ENCODE measurements around the gene SPPL2C.

The SPPL2C gene

GRCh38 chr17:45868276-45868675, 23.6 kb downstream of the SPPL2C start:
- no peak for TF ChIP-seq CTCF (IDR thresholded peaks at IDR 0.05; ENCODE audit: low read depth, low read length, missing control alignments)
- in situ Hi-C loops (cut with HindIII; ENCODE audit: low sequenced_read_pairs), result loop anchor here (25.0 kb wide), 1 partner anchor 656 kb away; the partner anchor contains the start of gene FMNL1
- DNase-seq (ENCODE audit: low read depth), result no peak
- H3K4me3 ChIP-seq (ENCODE audit: low read depth, low read length), result no peak overlapping the region

- no peak overlapping the region for H3K4me3 ChIP-seq (ENCODE audit: low read depth, low read length)
- no peak for TF ChIP-seq CTCF (IDR thresholded peaks at IDR 0.05; ENCODE audit: low read depth, low read length, missing control alignments)
- DNase-seq (ENCODE audit: low read depth), result no peak
- in situ Hi-C loops (cut with HindIII; ENCODE audit: low sequenced_read_pairs), result loop anchor here (25.0 kb wide), 1 partner anchor 658 kb away; the partner anchor contains the start of gene FMNL1
Observed at GRCh38 chr17:45869676-45870341, 25.1 kb downstream of the SPPL2C start.

- DNase-seq (ENCODE audit: low read depth), result no peak
- in situ Hi-C loops (cut with HindIII; ENCODE audit: low sequenced_read_pairs), result loop anchor here (25.0 kb wide), 1 partner anchor 658 kb away; the partner anchor contains the start of gene FMNL1
- no peak overlapping the region for H3K4me3 ChIP-seq (ENCODE audit: low read depth, low read length)
- no peak for TF ChIP-seq CTCF (IDR thresholded peaks at IDR 0.05; ENCODE audit: low read depth, low read length, missing control alignments)
Observed at GRCh38 chr17:45870342-45870974, 25.8 kb downstream of the SPPL2C start.

- no peak for TF ChIP-seq CTCF (IDR thresholded peaks at IDR 0.05; ENCODE audit: low read depth, low read length, missing control alignments)
- in situ Hi-C loops (cut with HindIII; ENCODE audit: low sequenced_read_pairs), result loop anchor here (25.0 kb wide), 1 partner anchor 659 kb away; the partner anchor contains the start of gene FMNL1
- no peak for DNase-seq (ENCODE audit: low read depth)
- H3K4me3 ChIP-seq (ENCODE audit: low read depth, low read length), result no peak overlapping the region
Observed at GRCh38 chr17:45871718-45872117, 27.0 kb downstream of the SPPL2C start.

GRCh38 chr17:45873728-45874127, 29.0 kb downstream of the SPPL2C start:
- no peak overlapping the region for H3K4me3 ChIP-seq (ENCODE audit: low read depth, low read length)
- in situ Hi-C loops (cut with HindIII; ENCODE audit: low sequenced_read_pairs), result loop anchor here (25.0 kb wide), 1 partner anchor 661 kb away; the partner anchor contains the start of gene FMNL1
- no peak for DNase-seq (ENCODE audit: low read depth)
- TF ChIP-seq CTCF (IDR thresholded peaks at IDR 0.05; ENCODE audit: low read depth, low read length, missing control alignments), result no peak

GRCh38 chr17:45874151-45874550, 29.5 kb downstream of the SPPL2C start:
- no peak for TF ChIP-seq CTCF (IDR thresholded peaks at IDR 0.05; ENCODE audit: low read depth, low read length, missing control alignments)
- no peak overlapping the region for H3K4me3 ChIP-seq (ENCODE audit: low read depth, low read length)
- in situ Hi-C loops (cut with HindIII; ENCODE audit: low sequenced_read_pairs), result loop anchor here (25.0 kb wide), 1 partner anchor 662 kb away; the partner anchor contains the start of gene FMNL1
- DNase-seq (ENCODE audit: low read depth), result no peak

Data from astrocyte of the cerebellum (primary cell).